GM18511 (cell line): Measurements from ENCODE around the gene CD7.

ENCODE experiments used
- ATAC-seq: cut with Tn5 transposase; IDR thresholded peaks from one replicate; pipeline ENCODE4 v1.9.1; 2021; ENCODE audit warnings: mild to moderate bottlenecking, moderate library complexity; ENCODE audit not compliant: unreplicated experiment

CD7 gene

GRCh38 chr17:82300228-82300627 lies 17.2 kb downstream of the CD7 start:
- no peak for ATAC-seq

- no peak for ATAC-seq
Observed at GRCh38 chr17:82299452-82299851, 18.0 kb downstream of the CD7 start.

GRCh38 chr17:82298538-82299421 lies 18.6 kb downstream of the CD7 start:
- peak; percentile 8 for ATAC-seq

GRCh38 chr17:82297714-82298537 lies 19.5 kb downstream of the CD7 start:
- ATAC-seq = peak; percentile 58

GRCh38 chr17:82297280-82297713 lies 20.1 kb downstream of the CD7 start:
- no peak for ATAC-seq

GRCh38 chr17:82296511-82297279 lies 20.7 kb downstream of the CD7 start:
- ATAC-seq = no peak

- ATAC-seq = no peak
Observed at GRCh38 chr17:82295472-82295814, 22.0 kb downstream of the CD7 start.

GRCh38 chr17:82294064-82294773 lies 23.2 kb downstream of the CD7 start:
- no peak for ATAC-seq

GRCh38 chr17:82292251-82293154 lies 24.9 kb downstream of the CD7 start:
- peak; percentile 96 for ATAC-seq

GRCh38 chr17:82291582-82292250 lies 25.7 kb downstream of the CD7 start:
- ATAC-seq = no peak

- ATAC-seq = no peak
Observed at GRCh38 chr17:82287868-82288801, 29.3 kb downstream of the CD7 start.

- ATAC-seq = no peak
Observed at GRCh38 chr17:82287013-82287867, 30.2 kb downstream of the CD7 start.

GRCh38 chr17:82285141-82285540 lies 32.3 kb downstream of the CD7 start:
- ATAC-seq = no peak

- no peak for ATAC-seq
Observed at GRCh38 chr17:82283208-82283749, 34.1 kb downstream of the CD7 start.

GRCh38 chr17:82282239-82283207 lies 34.9 kb downstream of the CD7 start:
- no peak for ATAC-seq
